ENCODE measurements around the gene CASP4. TPM values are rescaled to one million over a fixed set of nuclear protein-coding genes. Genes with fewer than 3 reads are reported as not detected.

Gene CASP4
- total RNA-seq, 3 donors from 2014 or later = 101 to 222 (median 156) TPM

- no peak overlapping the region for H3K4me3 ChIP-seq
- no peaks in the 10 kb centered on the region for H3K9me3 ChIP-seq
- H3K27me3 ChIP-seq = no peaks in the 10 kb centered on the region
- no peaks in the 10 kb centered on the region for H3K36me3 ChIP-seq
- H3K27ac ChIP-seq = no peak overlapping the region
- DNase-seq (ENCODE audit: low spot score in 2 of 2) = no peak
- intact Hi-C loops (cut with DNase I; ENCODE audit: low total_unique reads) = no loop called here
- no peaks in the 10 kb centered on the region for H3K4me1 ChIP-seq
- TF ChIP-seq, protein P1, sequence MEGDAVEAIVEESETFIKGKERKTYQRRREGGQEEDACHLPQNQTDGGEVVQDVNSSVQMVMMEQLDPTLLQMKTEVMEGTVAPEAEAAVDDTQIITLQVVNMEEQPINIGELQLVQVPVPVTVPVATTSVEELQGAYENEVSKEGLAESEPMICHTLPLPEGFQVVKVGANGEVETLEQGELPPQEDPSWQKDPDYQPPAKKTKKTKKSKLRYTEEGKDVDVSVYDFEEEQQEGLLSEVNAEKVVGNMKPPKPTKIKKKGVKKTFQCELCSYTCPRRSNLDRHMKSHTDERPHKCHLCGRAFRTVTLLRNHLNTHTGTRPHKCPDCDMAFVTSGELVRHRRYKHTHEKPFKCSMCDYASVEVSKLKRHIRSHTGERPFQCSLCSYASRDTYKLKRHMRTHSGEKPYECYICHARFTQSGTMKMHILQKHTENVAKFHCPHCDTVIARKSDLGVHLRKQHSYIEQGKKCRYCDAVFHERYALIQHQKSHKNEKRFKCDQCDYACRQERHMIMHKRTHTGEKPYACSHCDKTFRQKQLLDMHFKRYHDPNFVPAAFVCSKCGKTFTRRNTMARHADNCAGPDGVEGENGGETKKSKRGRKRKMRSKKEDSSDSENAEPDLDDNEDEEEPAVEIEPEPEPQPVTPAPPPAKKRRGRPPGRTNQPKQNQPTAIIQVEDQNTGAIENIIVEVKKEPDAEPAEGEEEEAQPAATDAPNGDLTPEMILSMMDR (IDR thresholded peaks at IDR 0.05) = peak in 1 of 3 donors; percentile 8
- TF ChIP-seq POLR2AphosphoS5 (IDR thresholded peaks at IDR 0.05) = no peak
Observed at GRCh38 chr11:105000797-105001196, 32.4 kb upstream of the CASP4 start.

- no peaks in the 10 kb centered on the region for H3K36me3 ChIP-seq
- no peaks in the 10 kb centered on the region for H3K9me3 ChIP-seq
- no peaks in the 10 kb centered on the region for H3K27me3 ChIP-seq
- H3K4me1 ChIP-seq = no peaks in the 10 kb centered on the region
- DNase-seq (ENCODE audit: low spot score in 2 of 2) = no peak
- no peak overlapping the region for H3K4me3 ChIP-seq
- TF ChIP-seq, protein P1 (IDR thresholded peaks at IDR 0.05) = no peak
- no peak for TF ChIP-seq POLR2A (IDR thresholded peaks at IDR 0.05)
- no peak for TF ChIP-seq POLR2AphosphoS5 (IDR thresholded peaks at IDR 0.05)
- intact Hi-C loops (cut with DNase I; ENCODE audit: low total_unique reads) = no loop called here
- H3K27ac ChIP-seq = no peak overlapping the region
Observed at GRCh38 chr11:105000167-105000566, 31.8 kb upstream of the CASP4 start.

DNA sequence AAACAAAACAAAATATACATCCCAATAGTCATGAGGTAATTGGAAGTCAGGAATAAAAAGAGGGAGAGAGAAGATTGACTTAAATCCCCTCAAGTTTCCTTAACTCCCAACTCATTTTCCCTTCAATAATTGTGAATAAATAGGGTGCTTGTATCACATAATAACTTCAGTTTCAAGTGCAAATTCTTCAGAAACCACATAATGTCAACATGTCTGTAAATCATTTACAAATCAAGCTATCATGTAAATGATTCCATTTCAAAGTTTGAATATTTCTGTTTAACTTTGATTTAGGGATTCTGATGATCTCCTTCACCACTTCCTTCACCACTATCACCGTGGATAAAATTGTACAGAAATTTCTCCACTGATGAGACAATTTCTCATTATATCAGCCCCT is 31.3 kb upstream of the CASP4 start:
- TF ChIP-seq POLR2A (IDR thresholded peaks at IDR 0.05) (no peak), POLR2AphosphoS5 (IDR thresholded peaks at IDR 0.05) (no peak)
- TF ChIP-seq, protein P1 (IDR thresholded peaks at IDR 0.05) = no peak
- Histone ChIP-seq H3K36me3 (no peaks in the 10 kb centered on the region), H3K27me3 (no peaks in the 10 kb centered on the region), H3K4me3 (no peak overlapping the region), H3K9me3 (no peaks in the 10 kb centered on the region), H3K27ac (no peak overlapping the region), H3K4me1 (no peaks in the 10 kb centered on the region)
- no peak for DNase-seq (ENCODE audit: low spot score in 2 of 2)
- intact Hi-C loops (cut with DNase I; ENCODE audit: low total_unique reads) = no loop called here

DNA sequence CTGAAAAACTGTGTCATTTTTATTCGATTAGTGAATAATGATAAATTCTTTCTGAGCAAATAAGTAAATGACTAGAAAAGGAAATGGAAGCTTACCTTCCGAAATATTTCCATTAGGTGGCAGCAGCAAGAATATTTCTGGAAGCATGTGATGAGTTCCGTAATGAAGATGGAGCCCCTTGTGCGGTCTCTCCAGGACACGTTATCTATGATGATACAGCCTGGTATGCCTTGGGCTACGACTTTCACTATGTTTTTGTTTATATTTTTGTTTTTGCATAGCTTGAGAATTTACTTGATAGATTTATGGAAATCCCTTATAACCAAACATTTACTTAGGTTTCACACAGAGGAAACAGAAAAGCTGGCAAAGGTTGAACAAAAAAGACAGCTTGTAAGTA is 28.9 kb upstream of the CASP4 start:
- TF ChIP-seq POLR2A (IDR thresholded peaks at IDR 0.05) = no peak
- TF ChIP-seq POLR2AphosphoS5 (IDR thresholded peaks at IDR 0.05) = no peak
- TF ChIP-seq, protein P1 (IDR thresholded peaks at IDR 0.05) = no peak
- intact Hi-C loops (cut with DNase I; ENCODE audit: low total_unique reads) = no loop called here
- H3K4me1 ChIP-seq = no peaks in the 10 kb centered on the region

GRCh38 chr11:104995001-104995408 is 26.6 kb upstream of the CASP4 start:
- intact Hi-C loops (cut with DNase I; ENCODE audit: low total_unique reads) = no loop called here
- H3K27ac ChIP-seq = no peak overlapping the region
- no peak overlapping the region for H3K4me3 ChIP-seq
- DNase-seq (ENCODE audit: low spot score in 2 of 2) = no peak
- TF ChIP-seq, protein P1 (IDR thresholded peaks at IDR 0.05) = no peak
- no peak for TF ChIP-seq POLR2AphosphoS5 (IDR thresholded peaks at IDR 0.05)
- no peaks in the 10 kb centered on the region for H3K36me3 ChIP-seq
- no peaks in the 10 kb centered on the region for H3K9me3 ChIP-seq
- no peaks in the 10 kb centered on the region for H3K4me1 ChIP-seq
- no peaks in the 10 kb centered on the region for H3K27me3 ChIP-seq

More for the DNA sequence above, 28.9 kb upstream of the CASP4 start:
- H3K9me3 ChIP-seq = no peaks in the 10 kb centered on the region
- no peaks in the 10 kb centered on the region for H3K27me3 ChIP-seq
- DNase-seq (ENCODE audit: low spot score in 2 of 2) = no peak
- no peak overlapping the region for H3K27ac ChIP-seq
- H3K36me3 ChIP-seq = no peaks in the 10 kb centered on the region
- H3K4me3 ChIP-seq = no peak overlapping the region
